Calu3 (cell line): Measurements from ENCODE around the gene MYO5A. TPM values are rescaled to one million over a fixed set of nuclear protein-coding genes. Genes with fewer than 3 reads are reported as not detected.

Experiments
- BruUV-seq: library from RNA; stranded (reverse); fragments of 400-500 nt; replicated peaks from 2 replicates; lab custom pipeline; 2021; lab: Mats Ljungman, UMichigan
- CTCF ChIA-PET: fragments of 300-600 bp; sonication (Branson Sonifier 250); formaldehyde crosslinking; loops from one replicate; lab custom pipeline; 2022; ENCODE audit warnings: antibody characterized with exemption; lab: Charles Lee
- DNase-seq: peaks from one replicate; pipeline ENCODE4 v3.0.0; 2022
- H3K27ac Mint-ChIP-seq: one replicate; pipeline ENCODE4 v1.8.0; 2022; ENCODE audit warnings: mixed read lengths; ENCODE audit not compliant: unreplicated experiment
- H3K27me3 Mint-ChIP-seq: one replicate; pipeline ENCODE4 v1.8.0; 2022; ENCODE audit warnings: mixed read lengths; ENCODE audit not compliant: unreplicated experiment
- H3K36me3 Mint-ChIP-seq: one replicate; pipeline ENCODE4 v1.8.0; 2022; ENCODE audit warnings: mild to moderate bottlenecking, moderate library complexity, mixed read lengths; ENCODE audit not compliant: insufficient read depth, unreplicated experiment
- H3K4me1 Mint-ChIP-seq: one replicate; pipeline ENCODE4 v1.8.0; 2022; ENCODE audit warnings: mild to moderate bottlenecking, low read depth, mixed read lengths; ENCODE audit not compliant: unreplicated experiment
- H3K4me3 Mint-ChIP-seq: one replicate; pipeline ENCODE4 v1.8.0; 2022; ENCODE audit warnings: mild to moderate bottlenecking, low read depth, moderate library complexity, mixed read lengths; ENCODE audit not compliant: unreplicated experiment
- H3K9me3 Mint-ChIP-seq: one replicate; pipeline ENCODE4 v1.8.0; 2022; ENCODE audit warnings: low read depth, mixed read lengths; ENCODE audit not compliant: unreplicated experiment
- intact Hi-C: fragments of 100-400 bp; cut with micrococcal nuclease; formaldehyde crosslinking; loops from one replicate; pipeline ENCODE4 v1.10.0; 2022; ENCODE audit not compliant: unreplicated experiment
- total RNA-seq: library from RNA; stranded (reverse); gene quantifications from 2 replicates; pipeline ENCODE4 v1.2.3, GENCODE V29; 2022
- TF ChIP-seq, protein P1 (sequence below): fragments of 200-600 bp; IDR thresholded peaks from one replicate; pipeline ENCODE4 v1.8.0; 2022; ENCODE audit warnings: antibody characterized with exemption; ENCODE audit not compliant: unreplicated experiment

MYO5A gene
- total RNA-seq, 1 experiment from 2014 or later: 6.1 TPM

DNA sequence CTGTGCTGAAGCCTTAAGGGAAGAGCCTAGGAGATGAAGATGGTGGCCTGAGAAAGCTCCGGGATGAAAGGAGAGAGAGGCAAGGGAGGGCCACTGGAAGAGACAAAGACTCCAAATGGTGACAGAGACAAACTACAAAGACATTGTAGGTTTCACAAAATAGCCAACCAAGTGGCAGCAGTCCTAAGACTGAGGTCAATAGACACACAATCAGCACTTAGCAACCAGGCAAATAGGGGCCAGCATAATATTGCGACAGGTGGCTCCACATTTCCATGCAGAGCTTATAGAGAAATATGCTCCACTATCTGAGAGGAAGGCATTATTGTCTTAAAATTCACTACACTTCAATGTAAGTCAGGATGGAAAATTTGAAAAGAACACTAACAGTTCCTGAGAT, 211.0 kb downstream of the MYO5A start:
- H3K4me1 Mint-ChIP-seq: no peaks in the 10 kb centered on the region
- CTCF ChIA-PET: interaction anchor here (0.6 to 0.7 kb wide), 3 partner anchors 12 to 358 kb away, joined by 3 to 6 read pairs (median 4); no protein-coding TSS in a partner anchor
- BruUV-seq: no TSS peak
- no peak overlapping the region for H3K27ac Mint-ChIP-seq
- no peak for DNase-seq
- no peaks in the 10 kb centered on the region for H3K36me3 Mint-ChIP-seq
- H3K9me3 Mint-ChIP-seq: peaks cover 3% of the 10 kb centered on the region
- H3K27me3 Mint-ChIP-seq: no peaks in the 10 kb centered on the region
- intact Hi-C loops: no loop called here
- TF ChIP-seq, protein P1, sequence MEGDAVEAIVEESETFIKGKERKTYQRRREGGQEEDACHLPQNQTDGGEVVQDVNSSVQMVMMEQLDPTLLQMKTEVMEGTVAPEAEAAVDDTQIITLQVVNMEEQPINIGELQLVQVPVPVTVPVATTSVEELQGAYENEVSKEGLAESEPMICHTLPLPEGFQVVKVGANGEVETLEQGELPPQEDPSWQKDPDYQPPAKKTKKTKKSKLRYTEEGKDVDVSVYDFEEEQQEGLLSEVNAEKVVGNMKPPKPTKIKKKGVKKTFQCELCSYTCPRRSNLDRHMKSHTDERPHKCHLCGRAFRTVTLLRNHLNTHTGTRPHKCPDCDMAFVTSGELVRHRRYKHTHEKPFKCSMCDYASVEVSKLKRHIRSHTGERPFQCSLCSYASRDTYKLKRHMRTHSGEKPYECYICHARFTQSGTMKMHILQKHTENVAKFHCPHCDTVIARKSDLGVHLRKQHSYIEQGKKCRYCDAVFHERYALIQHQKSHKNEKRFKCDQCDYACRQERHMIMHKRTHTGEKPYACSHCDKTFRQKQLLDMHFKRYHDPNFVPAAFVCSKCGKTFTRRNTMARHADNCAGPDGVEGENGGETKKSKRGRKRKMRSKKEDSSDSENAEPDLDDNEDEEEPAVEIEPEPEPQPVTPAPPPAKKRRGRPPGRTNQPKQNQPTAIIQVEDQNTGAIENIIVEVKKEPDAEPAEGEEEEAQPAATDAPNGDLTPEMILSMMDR: no peak
- H3K4me3 Mint-ChIP-seq: no peak overlapping the region

DNA sequence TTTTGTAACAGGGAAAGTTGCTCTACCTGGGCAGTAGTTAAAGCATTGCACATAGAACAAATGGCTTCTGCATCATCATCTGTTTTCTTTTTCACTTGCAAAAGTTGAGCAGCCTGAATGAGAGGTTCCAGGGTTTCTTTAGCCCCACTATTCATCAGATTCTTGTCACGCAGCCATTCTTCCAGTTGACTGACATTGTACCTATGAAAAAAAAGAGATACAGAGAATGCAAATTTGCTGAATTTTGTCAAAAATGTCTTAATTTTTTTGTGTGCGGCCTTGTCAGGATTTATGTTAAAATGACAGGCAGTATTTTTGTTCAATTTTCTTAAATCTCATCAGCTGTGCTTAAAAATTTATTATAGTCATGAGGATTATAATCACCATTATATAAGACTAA, 211.7 kb downstream of the MYO5A start:
- intact Hi-C loops: no loop called here
- CTCF ChIA-PET: no interaction called here
- no peaks in the 10 kb centered on the region for H3K27me3 Mint-ChIP-seq
- no peaks in the 10 kb centered on the region for H3K4me1 Mint-ChIP-seq
- H3K9me3 Mint-ChIP-seq: peaks cover 3% of the 10 kb centered on the region
- no peak overlapping the region for H3K4me3 Mint-ChIP-seq
- no TSS peak for BruUV-seq
- H3K27ac Mint-ChIP-seq: no peak overlapping the region
- TF ChIP-seq, protein P1: no peak
- DNase-seq: no peak
- H3K36me3 Mint-ChIP-seq: no peaks in the 10 kb centered on the region

DNA sequence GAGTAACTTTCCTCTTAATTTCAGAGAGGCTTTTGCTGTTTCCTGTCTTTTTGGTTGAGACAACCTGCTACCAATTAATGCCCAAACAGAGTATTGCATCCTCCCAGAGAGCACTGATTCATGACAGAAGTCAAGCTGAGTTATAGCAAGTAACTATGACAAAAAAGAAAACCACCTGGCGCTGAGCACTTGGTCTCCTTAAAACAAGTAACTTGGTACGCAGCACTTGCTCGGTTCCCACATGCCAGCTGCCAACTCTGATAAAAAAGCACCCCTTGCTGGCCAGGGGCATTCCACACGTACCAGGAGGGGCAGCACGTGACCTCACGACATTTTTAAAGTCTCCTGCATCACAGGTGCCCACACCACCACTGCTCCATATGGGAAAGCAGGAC, 219.5 kb downstream of the MYO5A start:
- BruUV-seq: no TSS peak
- Mint-ChIP-seq H3K27me3 (no peaks in the 10 kb centered on the region), H3K27ac (no peak overlapping the region), H3K36me3 (no peaks in the 10 kb centered on the region), H3K4me1 (no peaks in the 10 kb centered on the region), H3K9me3 (no peaks in the 10 kb centered on the region), H3K4me3 (no peak overlapping the region)
- no peak for DNase-seq
- CTCF ChIA-PET: no interaction called here
- intact Hi-C loops: no loop called here
- TF ChIP-seq, protein P1: no peak

DNA sequence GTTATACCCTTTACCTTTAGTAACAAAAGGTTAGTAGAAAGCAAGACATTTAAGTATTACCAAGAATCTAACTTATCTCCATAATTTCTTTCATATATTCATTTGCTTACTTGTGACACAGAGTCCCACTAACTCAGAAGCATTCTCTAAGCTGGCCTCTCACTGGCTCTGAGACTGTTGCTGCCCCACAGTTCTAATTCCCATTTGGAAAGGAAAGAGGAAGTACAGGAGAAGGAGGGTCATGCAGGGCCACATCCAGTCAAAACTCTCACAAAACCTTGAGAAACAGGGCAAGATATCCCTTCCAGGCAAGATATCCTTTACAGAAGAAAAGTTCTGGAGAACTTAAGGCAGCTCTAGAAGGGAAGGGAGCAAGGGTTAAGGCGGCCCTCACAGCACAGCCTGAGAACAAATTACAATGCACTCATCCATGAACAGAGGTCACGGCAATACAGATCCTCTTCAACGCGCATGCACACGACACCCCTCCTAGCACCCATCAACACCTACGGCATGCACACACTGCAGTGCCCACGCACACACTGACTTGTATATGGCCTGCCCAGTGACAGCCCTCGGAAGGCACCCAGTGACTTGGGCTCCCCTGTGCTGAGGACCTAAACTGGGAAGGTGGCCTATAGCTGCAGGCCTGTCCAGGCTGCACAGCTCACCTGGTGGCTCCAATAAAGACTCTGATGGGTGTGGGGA, 220.1 kb downstream of the MYO5A start:
- no peaks in the 10 kb centered on the region for H3K9me3 Mint-ChIP-seq
- no peak overlapping the region for H3K27ac Mint-ChIP-seq
- TF ChIP-seq, protein P1: no peak
- intact Hi-C loops: no loop called here
- no peaks in the 10 kb centered on the region for H3K4me1 Mint-ChIP-seq
- H3K27me3 Mint-ChIP-seq: no peaks in the 10 kb centered on the region
- CTCF ChIA-PET: no interaction called here
- no peak overlapping the region for H3K4me3 Mint-ChIP-seq
- BruUV-seq: no TSS peak
- no peaks in the 10 kb centered on the region for H3K36me3 Mint-ChIP-seq
- DNase-seq: no peak
